K562 (cell line): ENCODE data around the gene STK32C. TPM values are rescaled to one million over a fixed set of nuclear protein-coding genes. Genes with fewer than 3 reads are reported as not detected.

Experiments
- ATF7 ChIP-seq: fragments of 450-650 bp; IDR thresholded peaks from 2 replicates; pipeline ENCODE4 v1.7.1; 2014; ENCODE audit warnings: mild to moderate bottlenecking, moderate library complexity
- CBFA2T3 ChIP-seq: fragments of 450-650 bp; IDR thresholded peaks from 2 replicates; pipeline ENCODE4 v1.6.1; 2017
- CUX1 ChIP-seq: fragments of 200-800 bp; sonication (Bioruptor generic); IDR thresholded peaks from 2 replicates; pipeline ENCODE4 v1.6.1; 2016; ENCODE audit warnings: missing genetic modification characterization, missing compliant biosample characterization
- ESRRA ChIP-seq: fragments of 450-650 bp; IDR thresholded peaks from 2 replicates; pipeline ENCODE4 v1.6.1; 2014; ENCODE audit warnings: low read depth, mild to moderate bottlenecking, moderate library complexity, borderline replicate concordance
- MYC ChIP-seq, 2 experiments: fragments of 250-450 bp in 1 of 2; sonication (Bioruptor Pico) in 1 of 2; IDR thresholded peaks; 2 replicates each; pipeline versions ENCODE4 v1.5.1 to v1.6.1; 2012 to 2021; ENCODE audit warnings: low read depth in 2 of 2, borderline replicate concordance in 1 of 2, improper control_type of control experiment in 1 of 2, low read length in 1 of 2, mild to moderate bottlenecking in 1 of 2, moderate library complexity in 1 of 2
- PBX2 ChIP-seq, 2 experiments: IDR thresholded peaks in 1 of 2; conservative IDR thresholded peaks in 1 of 2; 2 replicates each; pipeline ENCODE4 v1.6.1; 2016; ENCODE audit warnings: low read depth in 2 of 2, mild to moderate bottlenecking in 1 of 2, missing compliant biosample characterization in 1 of 2, missing genetic modification characterization in 1 of 2, moderate library complexity in 1 of 2
- SMAD1 ChIP-seq: fragments of 150-350 bp; IDR thresholded peaks from 2 replicates; pipeline ENCODE4 v1.6.1; 2014; ENCODE audit warnings: low read length, low read depth; ENCODE audit not compliant: partially characterized antibody
- ZFX ChIP-seq: sonication (generic); formaldehyde crosslinking; IDR thresholded peaks from 2 replicates; pipeline ENCODE4 v1.8.0; 2022; ENCODE audit warnings: mild to moderate bottlenecking, missing genetic modification reagents, moderate library complexity
- ZNF133 ChIP-seq: fragments of 250-450 bp; sonication (Bioruptor Pico); IDR thresholded peaks from 2 replicates; pipeline ENCODE4 v1.4.0; 2020; ENCODE audit warnings: mild to moderate bottlenecking
- ZNF75A ChIP-seq: fragments of 450-650 bp; formaldehyde crosslinking; IDR thresholded peaks from 2 replicates; pipeline ENCODE4 v1.4.0; 2020; ENCODE audit warnings: mild to moderate bottlenecking
- polyA plus RNA-seq, 8 experiments: library from polyadenylated mRNA; depleted of rRNA in 4 of 8; stranded (reverse) in 5 of 8; unstranded in 3 of 8; fragments of >200 nt; fragmentation: Nextera tagmentation in 2 of 8; fragmentation: Illumina TruSeq in 1 of 8; extraction: Ambion mirVana in 2 of 8; extraction: Trizol in 1 of 8; gene quantifications; 2 replicates each; pipeline versions ENCODE4 v1.2.1 to v1.2.3, GENCODE V29; 2011 to 2014; ENCODE audit warnings: inconsistent platforms in 1 of 8, missing spikeins in 1 of 8
- total RNA-seq, 7 experiments: library from RNA; depleted of rRNA in 6 of 7; stranded (reverse); fragments of >200 nt in 6 of 7; fragmentation: Illumina TruSeq in 2 of 7; extraction: Trizol in 2 of 7; gene quantifications; 2 replicates each; pipeline versions ENCODE4 v1.2.1 to v1.2.3, GENCODE V29; 2011 to 2021; ENCODE audit warnings: low replicate concordance in 1 of 7

Gene STK32C
- total and polyA plus RNA-seq, 9 of the 15 experiments (the other 6 are each of a cell fraction or from before 2014, with no cell fraction given), result 1.5 to 20.9 (median 6.5) TPM

DNA sequence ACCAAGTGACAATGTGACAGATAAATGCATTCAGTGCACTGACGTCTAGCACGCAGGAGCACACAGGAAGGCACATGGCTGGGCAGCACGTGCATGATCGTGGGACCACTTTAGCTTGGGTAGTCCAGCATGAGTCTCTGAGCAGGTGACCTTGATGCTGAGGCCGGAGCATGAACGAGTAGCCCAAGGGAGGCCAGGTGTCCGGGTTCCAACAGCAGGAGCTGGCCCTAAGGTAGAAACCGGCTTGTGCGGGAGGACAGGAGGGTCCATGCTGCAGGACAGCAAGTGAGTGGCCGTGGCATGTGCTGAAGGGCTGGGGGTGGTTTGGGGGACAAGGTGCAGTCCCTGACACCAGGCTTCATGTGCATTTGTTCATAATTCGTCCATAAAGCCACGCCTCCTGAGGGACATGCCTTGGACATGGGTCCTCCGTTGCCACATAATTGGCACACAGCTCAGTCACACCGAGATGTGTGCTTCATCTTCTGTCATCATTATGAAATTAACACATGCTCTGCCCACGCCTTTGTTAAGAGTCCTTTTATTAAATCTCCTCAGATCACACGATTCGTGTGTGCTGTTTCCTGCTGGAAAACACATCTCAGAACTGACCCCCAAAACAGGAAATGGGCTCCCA lies 3.1 kb upstream of the STK32C start (continued):
- TF ChIP-seq ESRRA (no peak), SMAD1 (no peak), ATF7 (no peak), ZNF75A (no peak), MYC (IDR thresholded peaks at IDR 0.05; ENCODE audit: low read depth, low read length) (no peak), MYC (CRISPR knock-in tag; IDR thresholded peaks at IDR 0.05; ENCODE audit: borderline replicate concordance, low read depth) (no peak), ZNF133 (CRISPR knock-in tag) (no peak), ZFX (CRISPR knock-in tag) (no peak), CBFA2T3 (no peak), CUX1 (CRISPR knock-in tag) (no peak), PBX2 (CRISPR knock-in tag; IDR thresholded peaks at IDR 0.05; ENCODE audit: low read depth) (no peak), PBX2 (tag; conservative IDR thresholded peaks at IDR 0.05; ENCODE audit: low read depth) (no peak)
